Esophagus squamous epithelium (tissue), 5 donors: ENCODE data around the gene PLEKHA8. TPM values are rescaled to one million over a fixed set of nuclear protein-coding genes. Genes with fewer than 3 reads are reported as not detected.
"Not testable (repeated sequence)": the region's sequence is repeated elsewhere in the genome, so short reads cannot be mapped to it uniquely, and the experiment has no call there.

Source experiments
- DNase-seq: peaks from one replicate; lab custom pipeline; 2025; lab: John Stamatoyannopoulos, UW
- H3K27ac ChIP-seq, 4 donors: fragments of 200-600 bp; sonication (generic); one replicate each; pipeline ENCODE4 v1.5.1; 2016 to 2019; ENCODE audit warnings: mild to moderate bottlenecking in 1 of 4
- H3K27me3 ChIP-seq, 4 donors: fragments of 200-600 bp; sonication (generic); 1 replicate in 3 of 4; 2 replicates in 1 of 4; pipeline versions ENCODE4 v1.5.1 to v1.6.0; 2017 to 2021; ENCODE audit warnings: antibody characterized with exemption in 1 of 4
- H3K36me3 ChIP-seq, 3 donors: fragments of 200-600 bp; sonication (generic); one replicate each; pipeline ENCODE4 v1.5.1; 2016 to 2019
- H3K4me1 ChIP-seq, 3 donors: fragments of 200-600 bp; sonication (generic); one replicate each; pipeline ENCODE4 v1.5.1; 2017 to 2019
- H3K4me3 ChIP-seq, 4 donors: fragments of 200-600 bp; sonication (generic); 1 replicate in 3 of 4; 2 replicates in 1 of 4; pipeline ENCODE4 v1.5.1; 2016 to 2019; ENCODE audit warnings: mild to moderate bottlenecking in 2 of 4, moderate library complexity in 1 of 4
- H3K9me3 ChIP-seq, 3 donors: fragments of 200-600 bp; sonication (generic); one replicate each; pipeline ENCODE4 v1.5.1; 2016 to 2019
- POLR2A ChIP-seq, 4 donors: fragments of 450-650 bp; IDR thresholded peaks; one replicate each; pipeline ENCODE4 v1.6.1; 2017; ENCODE audit warnings: antibody characterized with exemption in 4 of 4, mild to moderate bottlenecking in 4 of 4, moderate library complexity in 3 of 4
- WGBS, 2 donors: methylation state at CpG; one replicate each; pipeline ENCODE4 v1.1.5; 2018; 5-methylcytosine and 5-hydroxymethylcytosine counted together
- intact Hi-C: fragments of 100-400 bp; cut with DNase I; formaldehyde crosslinking; loops from one replicate; pipeline ENCODE4 v1.15.0; 2022
- total RNA-seq, 4 donors: library from RNA; depleted of rRNA; stranded (reverse); fragments of >200 nt; gene quantifications; one replicate each; pipeline ENCODE4 v1.1.0, GENCODE V29; 2016
- TF ChIP-seq, protein P1 (sequence below), 6 experiments: fragments of 450-650 bp in 4 of 6; fragments of 200-600 bp in 2 of 6; sonication (generic) in 2 of 6; IDR thresholded peaks; one replicate each; pipeline ENCODE4 v1.5.1; 2016 to 2019; ENCODE audit warnings: antibody characterized with exemption in 6 of 6, mild to moderate bottlenecking in 4 of 6, moderate library complexity in 4 of 6
- donor health status: DM: yes; HTN: yes; CAD: no.

The PLEKHA8 gene
- total RNA-seq, 4 donors from 2014 or later = 5.1 to 10.5 (median 5.9) TPM

DNA sequence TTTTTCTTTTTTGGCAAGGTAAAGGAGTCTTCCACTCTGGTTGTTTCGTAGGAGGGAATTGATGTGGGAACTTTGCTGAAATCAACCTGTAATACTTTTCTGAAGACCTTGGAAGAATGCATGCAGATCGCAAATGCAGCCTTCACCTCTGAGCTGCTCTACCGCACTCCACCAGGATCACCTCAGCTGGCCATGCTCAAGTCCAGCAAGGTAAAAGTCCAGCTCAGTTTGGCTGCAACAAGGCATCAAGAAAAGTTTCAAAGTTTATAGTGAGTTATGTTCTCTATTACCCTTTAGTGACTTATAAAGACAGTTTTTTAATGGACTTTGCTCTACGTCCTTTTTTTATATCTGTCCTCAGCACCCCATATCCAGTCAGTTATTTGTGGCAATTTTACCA, 21.0 kb downstream of the PLEKHA8 start:
- H3K36me3 ChIP-seq = peaks cover 4 to 82% (median 7%) of the 10 kb centered on the region in 3 donors
- intact Hi-C loops = no loop called here

DNA sequence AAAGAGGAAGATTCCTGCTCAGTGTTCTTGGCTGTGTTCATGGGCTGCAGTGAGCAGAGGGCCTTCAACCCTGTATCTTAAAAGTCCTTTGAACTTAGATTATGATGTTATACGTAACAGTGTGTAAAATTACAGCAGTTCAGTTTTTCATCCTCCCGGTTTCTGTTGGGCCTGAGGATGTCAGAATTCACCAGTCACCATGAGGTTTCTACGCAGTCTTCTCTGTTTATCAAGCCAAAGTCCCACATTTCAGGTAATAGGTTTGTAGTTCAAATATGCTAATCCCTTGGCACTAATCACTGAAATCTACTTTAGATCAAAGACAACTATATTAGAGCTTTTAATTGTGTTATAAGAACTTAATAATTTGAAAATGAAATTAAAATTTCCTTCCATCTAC, 24.9 kb downstream of the PLEKHA8 start:
- 91 to 92% methylated on average over 3 of the region's 3 CpGs for WGBS, 2 donors
- DNase-seq = no peak

More for the DNA sequence above, 21.0 kb downstream of the PLEKHA8 start:
- Histone ChIP-seq H3K9me3 (no peaks in the 10 kb centered on the region), H3K27ac (no peak overlapping the region), H3K4me1 (no peaks in the 10 kb centered on the region), H3K27me3 (no peaks in the 10 kb centered on the region), H3K4me3 (no peak overlapping the region)
- DNase-seq = no peak
- 95 to 96% methylated on average over 4 of the region's 4 CpGs for WGBS, 2 donors
- no peak for TF ChIP-seq POLR2A (IDR thresholded peaks at IDR 0.05)
- TF ChIP-seq, protein P1, sequence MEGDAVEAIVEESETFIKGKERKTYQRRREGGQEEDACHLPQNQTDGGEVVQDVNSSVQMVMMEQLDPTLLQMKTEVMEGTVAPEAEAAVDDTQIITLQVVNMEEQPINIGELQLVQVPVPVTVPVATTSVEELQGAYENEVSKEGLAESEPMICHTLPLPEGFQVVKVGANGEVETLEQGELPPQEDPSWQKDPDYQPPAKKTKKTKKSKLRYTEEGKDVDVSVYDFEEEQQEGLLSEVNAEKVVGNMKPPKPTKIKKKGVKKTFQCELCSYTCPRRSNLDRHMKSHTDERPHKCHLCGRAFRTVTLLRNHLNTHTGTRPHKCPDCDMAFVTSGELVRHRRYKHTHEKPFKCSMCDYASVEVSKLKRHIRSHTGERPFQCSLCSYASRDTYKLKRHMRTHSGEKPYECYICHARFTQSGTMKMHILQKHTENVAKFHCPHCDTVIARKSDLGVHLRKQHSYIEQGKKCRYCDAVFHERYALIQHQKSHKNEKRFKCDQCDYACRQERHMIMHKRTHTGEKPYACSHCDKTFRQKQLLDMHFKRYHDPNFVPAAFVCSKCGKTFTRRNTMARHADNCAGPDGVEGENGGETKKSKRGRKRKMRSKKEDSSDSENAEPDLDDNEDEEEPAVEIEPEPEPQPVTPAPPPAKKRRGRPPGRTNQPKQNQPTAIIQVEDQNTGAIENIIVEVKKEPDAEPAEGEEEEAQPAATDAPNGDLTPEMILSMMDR (IDR thresholded peaks at IDR 0.05) = no peak

DNA sequence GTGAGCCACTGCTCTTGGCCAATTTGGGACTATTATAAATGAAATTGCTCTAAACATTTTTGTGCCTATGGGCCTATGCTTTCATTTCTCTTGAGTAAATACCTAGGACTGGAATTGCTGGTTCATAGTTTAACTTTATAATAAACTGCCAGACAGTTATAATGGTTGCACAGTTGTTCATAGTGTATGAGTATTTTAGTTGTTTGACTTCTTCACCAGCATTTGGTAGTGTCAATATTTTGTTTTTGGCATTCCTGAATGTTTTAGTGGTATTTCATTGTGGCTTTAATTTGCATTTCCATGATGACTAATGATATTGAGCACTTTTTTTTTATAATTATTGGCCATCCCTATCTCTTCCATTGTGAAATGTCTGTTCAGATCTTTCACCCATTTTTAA, 29.5 kb downstream of the PLEKHA8 start:
- peaks cover 0 to 6% (median 0%) of the 10 kb centered on the region in 3 donors for H3K4me1 ChIP-seq
- H3K27ac ChIP-seq = no peak overlapping the region
- no peak overlapping the region for H3K4me3 ChIP-seq
- no peaks in the 10 kb centered on the region for H3K9me3 ChIP-seq
- no peak for DNase-seq
- no peak for TF ChIP-seq POLR2A (IDR thresholded peaks at IDR 0.05)
- TF ChIP-seq, protein P1 (IDR thresholded peaks at IDR 0.05) = no peak
- H3K27me3 ChIP-seq = no peaks in the 10 kb centered on the region
- intact Hi-C loops = no loop called here
- peaks cover 0 to 45% (median 12%) of the 10 kb centered on the region in 3 donors for H3K36me3 ChIP-seq

More for the DNA sequence above, 24.9 kb downstream of the PLEKHA8 start:
- TF ChIP-seq, protein P1 (IDR thresholded peaks at IDR 0.05) = no peak
- TF ChIP-seq POLR2A (IDR thresholded peaks at IDR 0.05) = no peak
- Histone ChIP-seq H3K27ac (no peak overlapping the region), H3K27me3 (no peaks in the 10 kb centered on the region), H3K4me3 (no peak overlapping the region), H3K4me1 (no peaks in the 10 kb centered on the region), H3K36me3 (peaks cover 4 to 80% (median 12%) of the 10 kb centered on the region in 3 donors), H3K9me3 (no peaks in the 10 kb centered on the region)
- intact Hi-C loops = no loop called here

DNA sequence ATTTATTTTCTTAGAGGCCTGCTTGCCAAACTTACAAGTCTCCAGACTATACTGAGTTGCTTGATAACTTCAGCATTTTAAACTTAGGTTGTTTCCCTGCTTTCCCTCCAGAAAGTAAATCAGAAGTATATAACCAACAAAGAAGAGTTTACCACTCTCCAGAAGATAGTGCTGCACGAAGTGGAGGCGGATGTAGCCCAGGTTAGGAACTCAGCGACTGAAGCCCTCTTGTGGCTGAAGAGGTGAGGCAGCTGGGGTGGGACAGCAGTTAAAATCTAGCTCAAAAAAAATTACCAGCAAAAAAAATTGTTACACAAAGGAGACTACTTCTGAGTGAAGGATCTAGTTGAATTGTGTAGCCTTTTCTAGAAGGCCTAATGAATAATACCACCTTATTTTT, 33.6 kb downstream of the PLEKHA8 start:
- 18 to 26% methylated on average over 3 of the region's 3 CpGs for WGBS, 2 donors
- H3K27ac ChIP-seq, H3K9me3 ChIP-seq, H3K4me3 ChIP-seq, DNase-seq, intact Hi-C loops, H3K27me3 ChIP-seq: not testable (repeated sequence)
- Histone ChIP-seq H3K4me1 (peaks cover 0 to 13% (median 0%) of the 10 kb centered on the region in 3 donors), H3K36me3 (peaks cover 0 to 45% (median 0%) of the 10 kb centered on the region in 3 donors)
- TF ChIP-seq, protein P1 (IDR thresholded peaks at IDR 0.05) = peak in 5 of 6 experiments; percentile 42 to 69 (median 62)

DNA sequence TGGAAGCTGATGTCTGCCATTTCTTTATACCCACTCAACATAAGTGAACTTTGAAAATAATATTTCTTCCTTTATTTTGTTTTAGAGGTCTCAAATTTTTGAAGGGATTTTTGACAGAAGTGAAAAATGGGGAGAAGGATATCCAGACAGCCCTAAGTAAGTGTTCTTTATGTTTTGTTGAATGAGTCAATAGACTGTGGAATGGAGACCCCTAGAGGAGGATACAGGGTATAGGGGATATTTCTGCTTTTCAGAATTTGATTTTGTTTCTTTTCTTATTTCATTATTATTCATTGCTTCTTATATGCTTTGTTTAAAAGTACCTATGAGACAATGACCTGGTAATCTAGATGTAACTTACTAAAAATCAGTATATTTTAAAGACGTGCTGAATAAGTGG, 34.4 kb downstream of the PLEKHA8 start:
- no peak for DNase-seq
- H3K4me1 ChIP-seq = peaks cover 0 to 13% (median 0%) of the 10 kb centered on the region in 3 donors
- no peak for TF ChIP-seq POLR2A (IDR thresholded peaks at IDR 0.05)
- TF ChIP-seq, protein P1 (IDR thresholded peaks at IDR 0.05) = peak; percentile 19 to 54 (median 40)
- no peaks in the 10 kb centered on the region for H3K9me3 ChIP-seq
- no peak overlapping the region for H3K4me3 ChIP-seq
- peaks cover 0 to 38% (median 0%) of the 10 kb centered on the region in 3 donors for H3K36me3 ChIP-seq
- no peak overlapping the region for H3K27ac ChIP-seq
- WGBS, 2 donors = 61 to 74% methylated on average over 1 of the region's 1 CpG
- intact Hi-C loops = no loop called here
- no peaks in the 10 kb centered on the region for H3K27me3 ChIP-seq
